ENCODE data around the gene NMNAT3. TPM values are rescaled to one million over a fixed set of nuclear protein-coding genes. Genes with fewer than 3 reads are reported as not detected.

The NMNAT3 gene
- polyA plus RNA-seq, 1 of the 3 experiments (the other 2 are of a cell fraction): not detected

GRCh38 chr3:139636511-139636910, 41.3 kb downstream of the NMNAT3 start:
- no peak overlapping the region for H2AFZ ChIP-seq (ENCODE audit: low read depth)
- no peaks in the 10 kb centered on the region for H3K9me3 ChIP-seq
- H3K4me1 ChIP-seq (ENCODE audit: control insufficient read depth in 1 of 2, insufficient read depth in 2 of 2, low read depth in 1 of 2, low read length in 1 of 2): no peaks in the 10 kb centered on the region; a peak in 1 of 4 replicates
- no peak overlapping the region for H3K27ac ChIP-seq (ENCODE audit: low read depth in 2 of 2, low read length in 1 of 2)
- ChIA-PET POLR2A (no interaction called here), CTCF (no interaction called here)
- no peaks in the 10 kb centered on the region for H3K36me3 ChIP-seq (replicated peaks in 1 of 2; ENCODE audit: control insufficient read depth in 1 of 2, insufficient read depth in 2 of 2, low read length in 1 of 2)
- no peak for DNase-seq
- no peaks in the 10 kb centered on the region for H3K27me3 ChIP-seq (ENCODE audit: insufficient read depth)
- H3K9me2 ChIP-seq: no peaks in the 10 kb centered on the region
- no peak overlapping the region for H3K4me3 ChIP-seq (ENCODE audit: low read depth in 2 of 2, low read length in 1 of 2)
- no peaks in the 10 kb centered on the region for H3F3A ChIP-seq (replicated peaks; ENCODE audit: insufficient read depth)
- no peak for TF ChIP-seq JUND (IDR thresholded peaks at IDR 0.05)
- no peak overlapping the region for H3K4me2 ChIP-seq
- no peaks in the 10 kb centered on the region for H4K20me1 ChIP-seq (ENCODE audit: insufficient read depth)
- 17% methylated on average over 2 of the region's 2 CpGs for WGBS (ENCODE audit: low lambda C conversion rate)
- no peaks in the 10 kb centered on the region for H3K79me2 ChIP-seq (ENCODE audit: insufficient read depth)
- no peak overlapping the region for H3K9ac ChIP-seq

GRCh38 chr3:139634111-139634635, 43.6 kb downstream of the NMNAT3 start:
- Histone ChIP-seq H3K9ac (no peak overlapping the region), H3F3A (replicated peaks; ENCODE audit: insufficient read depth) (no peaks in the 10 kb centered on the region), H4K20me1 (ENCODE audit: insufficient read depth) (no peaks in the 10 kb centered on the region), H3K4me1 (ENCODE audit: control insufficient read depth in 1 of 2, insufficient read depth in 2 of 2, low read depth in 1 of 2, low read length in 1 of 2) (no peaks in the 10 kb centered on the region; a peak in 1 of 4 replicates), H3K4me2 (no peak overlapping the region), H3K27me3 (ENCODE audit: insufficient read depth) (no peaks in the 10 kb centered on the region), H3K36me3 (replicated peaks in 1 of 2; ENCODE audit: control insufficient read depth in 1 of 2, insufficient read depth in 2 of 2, low read length in 1 of 2) (no peaks in the 10 kb centered on the region), H3K4me3 (ENCODE audit: low read depth in 2 of 2, low read length in 1 of 2) (no peak overlapping the region), H3K79me2 (ENCODE audit: insufficient read depth) (no peaks in the 10 kb centered on the region), H2AFZ (ENCODE audit: low read depth) (no peak overlapping the region), H3K9me2 (no peaks in the 10 kb centered on the region), H3K27ac (ENCODE audit: low read depth in 2 of 2, low read length in 1 of 2) (no peak overlapping the region), H3K9me3 (no peaks in the 10 kb centered on the region)
- no peak for DNase-seq
- CTCF ChIA-PET: no interaction called here
- TF ChIP-seq RCOR1 (IDR thresholded peaks at IDR 0.05; ENCODE audit: low read length) (no peak), MEF2A (IDR thresholded peaks at IDR 0.05; ENCODE audit: borderline replicate concordance, low read depth) (no peak), MAX (IDR thresholded peaks at IDR 0.05; ENCODE audit: low read depth) (no peak), USF1 (IDR thresholded peaks at IDR 0.05; ENCODE audit: borderline replicate concordance, low read depth) (no peak), IRF3 (IDR thresholded peaks at IDR 0.05; ENCODE audit: low read depth, low read length) (no peak), RXRA (IDR thresholded peaks at IDR 0.05; ENCODE audit: borderline replicate concordance, low read depth) (no peak), CHD2 (IDR thresholded peaks at IDR 0.05; ENCODE audit: low read length, partially characterized antibody) (no peak), PBX3 (IDR thresholded peaks at IDR 0.05) (no peak), NRF1 (IDR thresholded peaks at IDR 0.05; ENCODE audit: low read depth, low read length) (no peak), RAD21 (IDR thresholded peaks at IDR 0.05; ENCODE audit: low read length) (no peak), POLR2AphosphoS5 (IDR thresholded peaks at IDR 0.05; ENCODE audit: low read depth, low read length) (no peak), JUND (IDR thresholded peaks at IDR 0.05) (no peak), GABPA (IDR thresholded peaks at IDR 0.05; ENCODE audit: low read depth) (no peak), RFX5 (IDR thresholded peaks at IDR 0.05; ENCODE audit: low read length) (no peak), NFIC (IDR thresholded peaks at IDR 0.05; ENCODE audit: borderline replicate concordance) (no peak)
- 69% methylated on average over 20 of the region's 20 CpGs for WGBS (ENCODE audit: low lambda C conversion rate)
- POLR2A ChIA-PET: no interaction called here
